ENCODE measurements around the gene CPTP.

The CPTP gene

GRCh38 chr1:1292851-1293250 is 31.8 kb upstream of the CPTP start:
- no peak for DNase-seq

DNA sequence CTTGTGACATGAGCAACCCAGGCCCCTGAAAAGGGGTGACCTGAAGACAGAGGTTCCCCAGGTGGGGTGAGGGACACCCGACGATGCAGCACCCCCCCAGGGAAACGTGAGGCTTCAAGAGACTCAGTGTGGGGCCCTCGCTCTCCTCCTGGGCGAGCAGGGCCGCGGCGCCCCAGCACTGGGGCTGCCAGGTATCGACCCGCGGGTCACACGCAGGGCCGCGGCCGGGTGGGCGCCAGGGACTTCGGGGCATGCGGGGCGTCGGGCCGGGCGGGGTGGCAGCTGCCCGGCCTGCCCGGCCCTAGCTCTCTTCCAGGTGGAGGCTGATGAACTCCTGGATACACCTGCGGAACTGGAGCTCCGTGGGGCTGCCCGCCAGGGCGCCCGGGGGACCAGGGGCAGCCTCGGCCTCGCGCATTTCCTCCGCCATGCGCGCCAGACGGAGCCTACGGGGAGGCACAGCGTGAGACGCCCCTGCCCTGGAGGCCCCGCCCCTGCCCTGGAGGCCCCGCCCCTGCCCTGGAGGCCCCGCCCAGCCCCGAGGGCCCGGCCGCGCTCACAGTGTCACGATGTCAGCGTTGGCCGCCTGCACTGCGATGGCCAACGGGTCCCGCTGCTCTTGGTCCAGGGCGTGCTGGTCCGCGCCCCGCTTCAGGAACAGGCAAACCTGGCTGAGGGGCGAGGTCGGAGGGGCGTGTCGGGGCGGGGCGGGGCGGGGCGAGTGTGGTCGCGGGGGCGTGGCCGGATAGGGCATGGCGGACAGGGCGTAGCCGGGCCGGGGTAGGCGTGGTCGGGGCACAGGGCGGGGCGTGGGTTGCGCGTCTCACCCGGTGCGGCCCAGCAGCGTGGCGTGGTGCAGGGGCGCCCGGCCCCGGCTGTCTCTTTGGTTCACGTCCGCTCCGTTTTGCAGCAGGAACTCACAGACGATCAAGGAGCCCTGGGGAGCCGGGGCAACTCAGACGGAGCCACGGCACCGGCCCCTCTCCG is 31.0 kb upstream of the CPTP start:
- DNase-seq, result no peak

GRCh38 chr1:1294250-1294890 is 30.2 kb upstream of the CPTP start:
- no peak for DNase-seq

- no peak for DNase-seq
These were observed 29.3 kb upstream of the CPTP start for GRCh38 chr1:1295154-1295923.

DNA sequence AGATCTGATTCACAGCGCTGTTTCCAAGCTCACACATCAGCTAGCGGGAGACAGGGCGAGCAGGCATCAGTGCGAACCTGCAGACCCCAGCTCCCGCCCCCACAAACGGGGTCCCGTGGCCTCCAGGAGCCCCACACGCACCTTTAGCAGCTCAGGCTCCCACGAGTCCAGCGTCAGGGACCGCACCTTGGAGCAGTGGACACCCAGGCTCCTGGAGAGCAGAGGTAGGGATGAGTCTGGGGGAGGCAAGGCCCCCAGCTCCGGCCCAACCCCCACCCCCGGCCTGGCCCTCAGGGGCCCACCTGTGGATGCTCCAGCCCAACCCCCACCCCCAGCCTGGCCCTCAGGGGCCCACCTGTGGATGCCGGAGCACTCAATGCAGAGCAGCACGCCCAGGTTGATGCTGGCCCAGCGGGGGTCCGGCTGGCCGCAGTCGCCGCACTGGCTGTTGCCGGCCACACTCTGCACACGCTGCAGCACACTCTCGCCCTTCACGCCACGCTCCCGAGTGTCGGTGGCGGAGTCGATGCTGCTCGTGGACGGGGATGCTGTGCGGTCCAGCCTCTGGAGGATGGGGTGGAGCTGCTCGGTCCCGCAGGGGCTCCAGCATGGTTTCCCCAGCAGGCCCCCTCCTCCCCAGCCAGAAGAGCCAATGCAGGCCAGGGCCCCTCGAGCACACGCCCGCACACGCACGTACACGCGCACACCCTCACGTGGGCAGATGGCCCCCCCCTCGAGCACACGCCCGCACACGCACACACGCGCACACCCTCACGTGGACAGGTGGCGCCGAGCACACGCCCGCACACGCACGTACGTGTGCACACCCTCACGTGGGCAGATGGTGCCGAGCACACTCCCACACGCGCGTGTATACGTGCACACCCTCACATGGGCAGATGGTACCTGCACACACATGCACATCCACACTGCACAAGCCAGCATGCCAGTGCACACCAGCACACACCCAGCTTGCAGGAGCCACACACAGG is 28.2 kb upstream of the CPTP start:
- no peak for DNase-seq

DNA sequence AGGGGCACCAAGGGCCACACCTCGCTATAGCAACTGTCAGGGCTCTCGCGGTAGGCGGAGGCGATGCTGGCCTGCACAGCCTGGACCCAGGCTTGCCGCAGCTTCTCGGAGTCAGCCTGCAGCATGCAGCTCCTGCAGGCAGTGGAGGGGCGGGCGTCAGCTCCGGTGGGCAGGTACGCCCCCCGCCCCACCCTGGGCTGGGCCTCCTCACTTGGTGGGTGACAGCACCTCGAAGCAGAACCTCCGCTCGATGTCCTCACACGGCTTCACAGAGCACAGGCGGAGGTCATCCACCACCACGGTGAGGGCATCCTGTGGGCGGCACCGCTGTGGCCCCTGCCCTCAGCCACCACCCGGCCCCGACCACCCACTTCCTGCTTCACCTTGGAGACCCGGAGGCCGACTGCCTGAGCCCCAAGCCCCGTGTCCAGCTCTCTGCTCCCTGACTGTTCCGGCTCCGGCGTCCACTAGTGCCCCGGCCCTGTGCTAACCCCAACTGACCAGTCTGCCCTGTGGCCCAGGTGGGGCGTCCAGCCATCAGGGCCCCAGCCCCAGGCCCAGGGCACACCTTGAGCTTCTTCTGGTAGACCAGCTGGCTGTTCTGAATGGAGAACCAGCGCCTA is 26.7 kb upstream of the CPTP start:
- DNase-seq, result no peak

DNA sequence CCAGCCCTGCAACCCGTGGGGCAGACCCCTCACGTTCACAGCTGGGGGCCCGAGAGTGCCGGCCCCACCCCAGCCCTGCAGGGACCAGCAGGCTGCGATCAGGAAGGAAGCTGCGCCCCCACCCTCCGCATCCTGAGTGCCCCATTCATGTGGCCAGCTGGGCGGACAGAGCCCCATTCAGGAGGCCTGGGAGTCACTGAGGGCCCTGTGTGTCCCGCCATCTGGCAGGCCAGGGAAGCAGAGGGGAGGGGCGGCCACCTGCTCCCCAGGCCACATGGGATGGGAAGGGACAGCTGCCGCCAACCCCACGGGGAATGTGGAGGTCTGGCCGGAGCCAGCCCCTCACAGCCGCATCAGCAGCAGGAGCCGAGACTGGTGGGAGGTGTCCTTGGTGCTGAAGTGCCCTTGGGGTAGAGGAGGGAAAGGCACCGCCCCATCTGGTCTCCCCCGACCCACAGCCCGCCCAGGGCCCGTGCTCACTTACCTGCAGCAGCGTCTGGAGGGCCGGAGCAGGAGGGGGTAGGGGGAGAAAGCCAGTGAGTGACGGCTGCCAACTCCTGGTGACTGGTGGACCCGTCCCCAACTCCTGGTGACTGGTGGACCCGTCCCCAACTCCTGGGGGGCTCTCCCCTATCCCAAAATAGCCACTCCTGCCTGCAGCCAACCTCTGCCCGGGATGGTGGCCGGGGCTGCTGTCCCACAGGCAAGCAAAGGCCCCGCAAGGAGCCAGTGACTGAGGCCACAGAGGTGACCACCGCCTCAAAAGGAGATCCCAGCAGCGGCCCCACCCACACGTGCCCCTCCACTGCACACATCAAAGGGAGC is 25.5 kb upstream of the CPTP start:
- no peak for DNase-seq

DNA sequence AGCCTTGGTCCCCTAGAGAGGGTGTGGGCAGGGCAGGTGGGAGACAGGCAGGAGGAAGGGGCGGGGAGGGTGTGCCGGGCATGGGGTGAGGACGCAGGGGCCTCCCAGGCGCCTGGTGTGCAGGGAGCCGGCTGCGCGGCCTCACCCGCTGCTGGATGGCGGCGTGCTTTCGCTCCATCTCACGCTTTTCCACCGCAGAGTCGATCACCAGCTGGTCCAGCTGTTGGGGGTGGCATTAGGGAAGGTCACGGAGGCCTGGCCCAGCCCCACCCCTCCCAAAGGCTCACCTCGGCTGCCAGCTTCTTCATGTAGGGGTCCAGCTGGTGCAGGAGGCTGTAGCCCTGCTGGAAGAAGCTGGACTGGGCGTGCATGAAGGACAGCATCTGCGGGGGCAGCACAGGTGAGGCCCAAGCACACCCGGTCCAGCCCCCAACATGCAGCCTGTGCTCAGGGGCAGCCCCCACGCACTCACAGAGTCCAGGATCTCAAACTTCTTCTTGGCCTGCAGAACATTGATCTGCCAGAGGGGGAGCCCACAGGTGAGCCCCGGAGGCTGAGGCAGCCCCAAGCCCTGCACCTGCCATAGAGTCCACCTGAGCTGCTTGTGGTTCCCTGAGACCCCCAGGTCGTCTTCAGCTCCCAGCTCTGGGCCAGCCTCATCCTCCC is 24.8 kb upstream of the CPTP start:
- peak; percentile 36 for DNase-seq

GRCh38 chr1:1300352-1300739 is 24.3 kb upstream of the CPTP start:
- no peak for DNase-seq

DNA sequence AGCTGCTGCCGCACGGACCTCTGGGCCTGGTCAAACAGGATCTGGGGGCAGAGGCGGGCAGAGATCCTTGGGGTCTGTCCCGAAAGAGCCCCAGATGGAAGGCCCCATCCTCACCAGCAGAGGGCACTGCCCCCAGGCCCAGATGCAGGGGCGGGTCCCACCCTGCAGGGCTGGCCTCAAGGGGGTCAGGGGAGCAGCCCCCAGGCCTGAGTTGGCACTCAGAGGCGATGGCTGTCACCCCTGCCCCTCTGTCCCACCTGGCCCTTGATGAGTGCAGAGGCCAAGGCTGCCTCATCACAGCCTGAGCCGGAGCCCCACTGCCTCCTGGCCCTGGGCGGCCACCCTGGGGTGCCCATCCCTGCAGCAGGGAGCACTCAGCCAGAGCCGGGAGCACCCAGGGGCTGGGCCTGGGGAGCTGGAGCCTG is 22.6 kb upstream of the CPTP start:
- no peak for DNase-seq

DNA sequence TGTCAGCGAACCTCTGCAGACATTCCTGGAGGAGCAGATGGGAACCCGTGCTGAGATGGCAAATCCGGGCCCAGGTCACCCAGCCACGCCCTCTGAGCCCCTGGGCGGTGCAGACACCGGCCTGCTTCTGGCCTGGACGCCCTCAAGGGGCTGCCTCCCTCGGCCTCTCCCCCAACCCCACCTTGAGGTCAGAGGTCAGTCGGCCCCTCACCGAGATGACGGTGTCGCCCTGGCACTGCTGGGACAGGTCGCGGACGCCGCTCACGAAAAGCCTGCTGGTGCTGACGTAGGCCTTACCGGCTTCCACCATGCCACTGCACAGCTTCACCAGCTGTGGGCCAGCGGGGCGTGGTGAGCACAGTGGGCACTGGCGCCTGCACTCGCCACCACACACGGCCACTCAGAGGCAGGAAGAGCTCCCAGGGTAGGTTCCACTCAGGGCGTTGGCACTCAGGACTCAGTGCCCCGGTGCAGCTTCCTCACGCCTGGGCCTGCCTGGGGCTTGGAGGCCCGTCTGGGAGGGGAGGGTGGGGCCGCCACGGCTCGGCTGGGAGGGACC is 21.6 kb upstream of the CPTP start:
- DNase-seq, result no peak

DNA sequence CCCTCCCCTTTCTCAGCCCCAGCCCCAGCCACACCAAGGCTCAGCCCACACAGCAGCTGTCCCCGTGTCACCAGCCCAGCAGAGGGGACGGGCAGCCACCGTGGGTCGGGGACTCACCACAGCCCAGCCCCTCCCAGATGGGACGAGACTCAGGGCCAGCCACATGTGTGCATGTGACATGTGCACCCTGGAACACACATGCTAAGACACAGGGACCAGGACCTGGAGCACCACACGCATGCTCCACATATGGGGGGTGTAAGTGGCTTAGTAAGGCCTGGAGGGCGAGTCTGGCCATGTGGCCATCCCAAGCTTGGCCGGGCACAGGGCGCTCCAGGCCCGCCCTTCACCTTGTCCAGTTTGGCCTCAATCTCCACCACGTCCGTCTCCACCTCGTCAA is 20.9 kb upstream of the CPTP start:
- no peak for DNase-seq

GRCh38 chr1:1304331-1305299 is 20.0 kb upstream of the CPTP start:
- DNase-seq, result no peak

- DNase-seq, result peak; percentile 67
These were observed 19.1 kb upstream of the CPTP start for GRCh38 chr1:1305300-1306069.

DNA sequence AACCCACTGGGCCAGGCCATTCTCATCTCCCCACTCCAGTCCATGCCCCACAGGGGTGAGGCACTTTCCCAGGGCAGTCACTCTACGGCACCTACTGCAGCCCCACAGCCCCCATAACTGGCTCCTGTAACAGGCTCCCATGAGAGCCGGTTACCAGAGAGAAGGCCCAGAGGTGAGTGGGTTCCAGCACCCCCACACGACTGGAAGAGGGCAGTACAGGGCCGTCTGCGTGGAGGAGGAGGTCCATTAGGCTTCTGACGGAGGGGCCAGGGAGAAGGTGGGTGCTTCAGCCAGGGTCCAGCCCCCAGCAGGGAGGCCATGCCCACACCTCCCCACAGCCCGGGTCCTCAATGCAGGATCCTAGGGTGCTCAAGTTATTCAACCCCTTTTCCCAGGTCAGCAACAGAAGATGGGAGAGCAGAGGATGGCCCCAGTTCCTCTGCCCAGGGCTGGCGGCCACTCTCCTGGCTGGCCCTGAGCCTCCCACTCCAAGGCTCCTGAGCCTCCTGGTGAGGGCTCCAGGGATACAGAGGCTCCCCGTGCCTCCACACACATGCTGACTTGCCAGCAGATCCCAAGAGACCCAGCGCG is 18.4 kb upstream of the CPTP start:
- no peak for DNase-seq

GRCh38 chr1:1306661-1307260 is 17.8 kb upstream of the CPTP start:
- no peak for DNase-seq

All from CD4-positive, alpha-beta T cell treated with Interleukin-21 for 1 hour (primary cell).